HL-60 (cell line): ENCODE data around the gene CENPX.

ENCODE experiments used
- DNase-seq, 2 experiments: peaks; one replicate each; pipeline ENCODE4 v3.0.0-alpha.2; 2010 to 2020; ENCODE audit warnings: low read depth in 1 of 2, low spot score in 1 of 2
- H3K27ac ChIP-seq: fragments of 250-450 bp; sonication (Bioruptor Pico); replicated peaks from 2 replicates; pipeline ENCODE4 v1.5.1; 2020; ENCODE audit warnings: mild to moderate bottlenecking, moderate library complexity
- H3K27me3 ChIP-seq: fragments of 250-450 bp; sonication (Bioruptor Pico); 2 replicates; pipeline ENCODE4 v1.5.1; 2021; ENCODE audit warnings: mild to moderate bottlenecking, moderate library complexity; ENCODE audit not compliant: insufficient read depth, poor library complexity, severe bottlenecking
- H3K4me3 ChIP-seq: replicated peaks from 2 replicates; pipeline ENCODE4 v1.5.1; 2011; ENCODE audit warnings: mild to moderate bottlenecking, control low read depth, low read length; ENCODE audit not compliant: insufficient read depth
- GABPA ChIP-seq: IDR thresholded peaks from 2 replicates; pipeline ENCODE4 v1.6.1; 2012; ENCODE audit warnings: low read depth
- POLR2AphosphoS5 ChIP-seq: IDR thresholded peaks from 2 replicates; pipeline ENCODE4 v1.6.1; 2012; ENCODE audit warnings: low read depth
- SPI1 ChIP-seq: IDR thresholded peaks from 2 replicates; pipeline ENCODE4 v1.6.1; 2012; ENCODE audit warnings: low read depth, mild to moderate bottlenecking, borderline replicate concordance
- TF ChIP-seq, protein P1 (sequence below): IDR thresholded peaks from one replicate; pipeline ENCODE4 v1.5.1; 2011; ENCODE audit warnings: low read length, control low read depth, inconsistent platforms; ENCODE audit not compliant: insufficient read depth
- TF ChIP-seq, protein P2 (sequence below): IDR thresholded peaks from 2 replicates; pipeline ENCODE4 v1.6.1; 2012; ENCODE audit warnings: low read depth; ENCODE audit not compliant: insufficient replicate concordance

Gene CENPX

DNA sequence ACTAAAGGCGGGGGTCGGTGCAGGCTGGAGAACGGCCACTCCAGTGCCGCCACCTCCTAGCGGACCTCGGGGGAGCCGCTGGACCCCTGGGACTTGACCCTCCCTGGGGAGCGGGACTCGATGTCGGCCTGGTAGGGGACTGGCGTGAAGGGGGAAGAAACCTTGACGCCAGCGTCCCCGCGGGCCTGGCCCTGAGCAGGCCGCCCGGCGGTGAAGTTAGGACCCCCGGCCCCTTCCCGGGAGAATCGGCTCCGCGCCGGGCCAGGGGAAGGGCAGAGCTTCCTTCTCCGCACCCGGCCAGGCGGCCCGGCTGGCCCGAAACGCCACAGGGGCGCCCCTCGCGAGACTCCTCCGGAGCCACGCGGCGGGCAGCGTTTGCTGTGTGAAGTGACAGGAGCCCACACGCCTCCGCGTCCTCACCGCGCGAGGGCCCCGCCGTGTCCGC is 42.5 kb upstream of the CENPX start:
- H3K27ac ChIP-seq = peak overlapping the region; percentile 76
- DNase-seq = no peak

DNA sequence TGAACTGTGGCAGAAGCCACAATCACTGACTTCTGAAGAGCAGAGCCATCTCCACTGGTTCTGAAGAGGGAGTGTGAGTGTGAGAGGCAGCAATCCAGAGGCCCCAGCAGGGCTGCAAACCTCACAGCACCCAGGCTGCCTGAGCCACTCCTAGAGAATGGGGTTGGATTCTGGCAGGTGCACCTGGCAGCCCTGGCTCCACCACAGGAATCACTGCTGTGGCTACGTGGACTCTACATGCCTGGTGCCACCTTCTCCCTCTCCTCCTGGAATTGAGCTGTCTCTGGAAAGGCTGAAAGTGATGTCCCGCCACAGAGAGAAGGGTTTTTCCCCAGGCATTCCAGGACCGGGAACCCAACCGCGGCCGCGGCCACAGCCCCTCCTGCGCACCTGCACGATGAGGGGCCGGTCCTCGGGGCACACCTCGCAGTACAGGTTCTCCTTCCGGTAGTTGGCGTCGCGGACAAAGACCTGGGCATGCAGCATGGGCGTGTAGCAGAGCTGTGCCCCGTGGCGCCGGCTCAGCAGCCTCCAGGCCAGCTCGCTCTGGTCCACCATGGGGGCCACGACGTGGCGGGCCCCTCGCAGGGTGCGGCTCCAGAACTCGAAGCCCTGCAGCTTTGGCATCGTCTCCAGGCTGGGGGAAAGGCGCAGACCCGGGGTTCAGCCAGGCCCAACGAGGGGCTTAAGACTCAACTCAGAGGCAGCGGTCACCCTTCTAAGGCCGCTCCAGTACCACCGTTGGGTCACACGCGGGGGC is 41.9 kb upstream of the CENPX start:
- peak overlapping the region; percentile 96 for H3K4me3 ChIP-seq
- peak overlapping the region; percentile 76 for H3K27ac ChIP-seq
- no peaks in the 10 kb centered on the region for H3K27me3 ChIP-seq
- no peak for DNase-seq
- TF ChIP-seq GABPA (no peak), SPI1 (no peak)

More for the DNA sequence above, 42.5 kb upstream of the CENPX start:
- TF ChIP-seq POLR2AphosphoS5 (no peak), GABPA (no peak), SPI1 (no peak)
- TF ChIP-seq, protein P1, sequence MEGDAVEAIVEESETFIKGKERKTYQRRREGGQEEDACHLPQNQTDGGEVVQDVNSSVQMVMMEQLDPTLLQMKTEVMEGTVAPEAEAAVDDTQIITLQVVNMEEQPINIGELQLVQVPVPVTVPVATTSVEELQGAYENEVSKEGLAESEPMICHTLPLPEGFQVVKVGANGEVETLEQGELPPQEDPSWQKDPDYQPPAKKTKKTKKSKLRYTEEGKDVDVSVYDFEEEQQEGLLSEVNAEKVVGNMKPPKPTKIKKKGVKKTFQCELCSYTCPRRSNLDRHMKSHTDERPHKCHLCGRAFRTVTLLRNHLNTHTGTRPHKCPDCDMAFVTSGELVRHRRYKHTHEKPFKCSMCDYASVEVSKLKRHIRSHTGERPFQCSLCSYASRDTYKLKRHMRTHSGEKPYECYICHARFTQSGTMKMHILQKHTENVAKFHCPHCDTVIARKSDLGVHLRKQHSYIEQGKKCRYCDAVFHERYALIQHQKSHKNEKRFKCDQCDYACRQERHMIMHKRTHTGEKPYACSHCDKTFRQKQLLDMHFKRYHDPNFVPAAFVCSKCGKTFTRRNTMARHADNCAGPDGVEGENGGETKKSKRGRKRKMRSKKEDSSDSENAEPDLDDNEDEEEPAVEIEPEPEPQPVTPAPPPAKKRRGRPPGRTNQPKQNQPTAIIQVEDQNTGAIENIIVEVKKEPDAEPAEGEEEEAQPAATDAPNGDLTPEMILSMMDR = no peak
- TF ChIP-seq, protein P2, sequence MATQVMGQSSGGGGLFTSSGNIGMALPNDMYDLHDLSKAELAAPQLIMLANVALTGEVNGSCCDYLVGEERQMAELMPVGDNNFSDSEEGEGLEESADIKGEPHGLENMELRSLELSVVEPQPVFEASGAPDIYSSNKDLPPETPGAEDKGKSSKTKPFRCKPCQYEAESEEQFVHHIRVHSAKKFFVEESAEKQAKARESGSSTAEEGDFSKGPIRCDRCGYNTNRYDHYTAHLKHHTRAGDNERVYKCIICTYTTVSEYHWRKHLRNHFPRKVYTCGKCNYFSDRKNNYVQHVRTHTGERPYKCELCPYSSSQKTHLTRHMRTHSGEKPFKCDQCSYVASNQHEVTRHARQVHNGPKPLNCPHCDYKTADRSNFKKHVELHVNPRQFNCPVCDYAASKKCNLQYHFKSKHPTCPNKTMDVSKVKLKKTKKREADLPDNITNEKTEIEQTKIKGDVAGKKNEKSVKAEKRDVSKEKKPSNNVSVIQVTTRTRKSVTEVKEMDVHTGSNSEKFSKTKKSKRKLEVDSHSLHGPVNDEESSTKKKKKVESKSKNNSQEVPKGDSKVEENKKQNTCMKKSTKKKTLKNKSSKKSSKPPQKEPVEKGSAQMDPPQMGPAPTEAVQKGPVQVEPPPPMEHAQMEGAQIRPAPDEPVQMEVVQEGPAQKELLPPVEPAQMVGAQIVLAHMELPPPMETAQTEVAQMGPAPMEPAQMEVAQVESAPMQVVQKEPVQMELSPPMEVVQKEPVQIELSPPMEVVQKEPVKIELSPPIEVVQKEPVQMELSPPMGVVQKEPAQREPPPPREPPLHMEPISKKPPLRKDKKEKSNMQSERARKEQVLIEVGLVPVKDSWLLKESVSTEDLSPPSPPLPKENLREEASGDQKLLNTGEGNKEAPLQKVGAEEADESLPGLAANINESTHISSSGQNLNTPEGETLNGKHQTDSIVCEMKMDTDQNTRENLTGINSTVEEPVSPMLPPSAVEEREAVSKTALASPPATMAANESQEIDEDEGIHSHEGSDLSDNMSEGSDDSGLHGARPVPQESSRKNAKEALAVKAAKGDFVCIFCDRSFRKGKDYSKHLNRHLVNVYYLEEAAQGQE = no peak
- Histone ChIP-seq H3K4me3 (peak overlapping the region; percentile 96), H3K27me3 (no peaks in the 10 kb centered on the region)

DNA sequence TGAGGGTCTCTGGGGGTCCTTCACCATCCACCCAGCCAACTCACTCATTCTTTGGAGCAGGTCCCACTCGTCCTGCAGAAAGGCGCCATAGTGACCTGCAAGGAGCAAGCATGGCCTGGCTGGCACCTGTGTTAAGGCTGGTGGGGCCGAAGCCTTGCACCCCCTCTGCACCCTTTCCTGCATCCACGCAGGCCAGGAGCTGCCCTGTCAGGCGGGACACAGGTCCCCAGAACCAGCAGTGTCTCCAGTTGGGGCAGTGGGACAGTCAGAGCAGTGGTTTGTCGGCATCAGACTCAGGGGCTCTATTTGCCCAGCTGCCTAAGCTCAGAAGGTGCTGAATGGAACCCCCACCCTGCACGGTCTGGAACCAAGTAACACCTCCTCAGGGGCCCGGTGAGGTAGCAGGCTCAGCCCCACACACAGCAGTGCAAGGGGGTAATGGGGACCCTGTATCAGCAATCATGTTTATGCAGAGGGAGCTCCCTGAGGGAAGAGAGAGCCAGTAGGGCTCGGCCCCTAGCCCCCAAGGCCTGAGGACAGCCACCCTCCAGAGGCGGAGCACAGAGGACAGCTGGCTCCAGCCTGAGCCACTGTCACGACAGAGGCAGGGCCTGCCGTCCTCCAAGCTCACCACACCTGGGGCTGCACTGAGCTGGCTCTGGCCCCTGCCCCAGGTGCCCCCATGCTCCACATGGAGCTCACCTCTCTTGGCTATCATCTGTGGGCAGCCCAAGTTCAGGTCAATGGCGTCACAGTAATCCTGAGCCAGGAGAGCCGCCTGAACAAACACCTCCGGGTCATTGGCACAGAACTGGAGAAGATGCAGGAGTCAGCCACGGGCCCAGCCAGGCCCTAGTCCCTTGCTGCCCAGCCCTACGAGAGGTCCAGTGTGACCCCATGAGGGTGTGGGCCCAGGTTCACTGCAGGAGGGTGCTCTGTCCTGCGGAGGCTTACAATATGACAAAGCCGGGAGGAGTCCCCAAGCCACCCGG is 41.0 kb upstream of the CENPX start:
- Histone ChIP-seq H3K27me3 (no peaks in the 10 kb centered on the region), H3K27ac (no peak overlapping the region), H3K4me3 (no peak overlapping the region)
- TF ChIP-seq SPI1 (no peak), GABPA (no peak), POLR2AphosphoS5 (no peak; the same call in 1 of the 2 replicates)
- TF ChIP-seq, protein P2 = no peak
- TF ChIP-seq, protein P1 = no peak
- no peak for DNase-seq

DNA sequence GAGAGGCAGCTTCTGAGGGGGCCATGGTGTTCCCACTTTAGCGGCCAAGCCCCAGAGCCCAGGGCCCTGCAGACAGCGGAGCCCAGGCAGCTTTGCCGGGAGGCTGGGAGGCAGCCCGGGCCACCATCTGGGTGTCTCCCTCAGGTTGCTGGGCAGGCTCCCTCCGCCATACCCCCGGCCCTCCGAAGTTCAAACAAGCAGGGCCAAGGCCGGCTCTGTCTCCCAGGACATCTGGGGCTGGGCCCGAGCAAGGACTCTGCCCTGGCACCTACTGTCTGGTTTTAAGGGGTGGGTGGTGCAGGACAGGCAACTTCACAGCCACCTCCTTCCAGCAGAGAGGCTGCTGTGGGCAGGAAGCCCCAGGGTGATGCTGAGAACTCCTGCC is 40.3 kb upstream of the CENPX start:
- Histone ChIP-seq H3K27me3 (no peaks in the 10 kb centered on the region), H3K27ac (no peak overlapping the region), H3K4me3 (no peak overlapping the region)
- DNase-seq = no peak
- TF ChIP-seq, protein P2 = no peak
- TF ChIP-seq, protein P1 = no peak
- no peak for TF ChIP-seq GABPA
- no peak for TF ChIP-seq SPI1
- no peak for TF ChIP-seq POLR2AphosphoS5
